Ureter (tissue), 1 donor: Measurements from ENCODE around the gene NEUROG1. TPM values are rescaled to one million over a fixed set of nuclear protein-coding genes. Genes with fewer than 3 reads are reported as not detected.

Experiments
- DNase-seq: peaks from one replicate; pipeline ENCODE4 v3.0.0-alpha.2; 2020; ENCODE audit warnings: low spot score
- total RNA-seq: library from RNA; stranded (reverse); gene quantifications from one replicate; pipeline ENCODE4 v1.2.4, GENCODE V29; 2023
- donor health status: DM: yes; HTN: yes; CAD: no.

Gene NEUROG1
- total RNA-seq, 1 donor from 2014 or later = not detected

GRCh38 chr5:135493406-135494180, 42.2 kb downstream of the NEUROG1 start:
- DNase-seq = peak; percentile 29

GRCh38 chr5:135492319-135492626, 43.5 kb downstream of the NEUROG1 start:
- DNase-seq = peak; percentile 26

- no peak for DNase-seq
Observed at GRCh38 chr5:135491552-135492318, 44.0 kb downstream of the NEUROG1 start.

- no peak for DNase-seq
Observed at GRCh38 chr5:135491038-135491551, 44.7 kb downstream of the NEUROG1 start.

- no peak for DNase-seq
Observed at GRCh38 chr5:135490245-135491037, 45.3 kb downstream of the NEUROG1 start.

- DNase-seq = no peak
Observed at GRCh38 chr5:135489466-135490244, 46.1 kb downstream of the NEUROG1 start.

- DNase-seq = no peak
Observed at GRCh38 chr5:135488727-135489465, 46.9 kb downstream of the NEUROG1 start.

- DNase-seq = no peak
Observed at GRCh38 chr5:135487839-135488514, 47.8 kb downstream of the NEUROG1 start.

GRCh38 chr5:135487037-135487395, 48.7 kb downstream of the NEUROG1 start:
- DNase-seq = no peak

- DNase-seq = no peak
Observed at GRCh38 chr5:135486131-135487036, 49.4 kb downstream of the NEUROG1 start.

GRCh38 chr5:135484674-135485086, 51.1 kb downstream of the NEUROG1 start:
- no peak for DNase-seq

Other genes starting within 250 kb of the NEUROG1 start
- 248 TPM for gene MACROH2A1, start 136.7 kb downstream of the NEUROG1 start, total RNA-seq
- gene DCANP1, start 88.6 kb downstream of the NEUROG1 start, total RNA-seq = not detected
- not detected for gene TIFAB, start 83.6 kb downstream of the NEUROG1 start, total RNA-seq
- 2.3 TPM for gene CXCL14, start 43.0 kb upstream of the NEUROG1 start, total RNA-seq